SK-N-SH (cell line): ENCODE results near the gene GIT2. TPM values are rescaled to one million over a fixed set of nuclear protein-coding genes. Genes with fewer than 3 reads are reported as not detected.
"Not testable (repeated sequence)": the region's sequence is repeated elsewhere in the genome, so short reads cannot be mapped to it uniquely, and the experiment has no call there.

Experiments used
- CTCF ChIA-PET: fragments of 300-600, 350-600 bp; formaldehyde crosslinking; extraction: SDS; loops from one replicate; lab custom pipeline; 2021; lab: Yijun Ruan, JAX
- POLR2A ChIA-PET: fragments of 350-600 bp; sonication (Branson Sonifier 250); formaldehyde crosslinking; extraction: SDS; loops from one replicate; lab custom pipeline; 2020; ENCODE audit warnings: antibody characterized with exemption, inconsistent platforms; lab: Yijun Ruan, JAX
- DNase-seq: peaks from one replicate; pipeline ENCODE4 v3.0.0; 2012
- H2AFZ ChIP-seq: fragments of 200-600 bp; sonication (generic); 2 replicates; pipeline ENCODE4 v1.8.1; 2016; ENCODE audit warnings: antibody characterized with exemption, mild to moderate bottlenecking, low read depth
- H3F3A ChIP-seq: fragments of 200-600 bp; sonication (generic); replicated peaks from 2 replicates; pipeline ENCODE3; 2016; ENCODE audit warnings: antibody characterized with exemption, mild to moderate bottlenecking; ENCODE audit not compliant: insufficient read depth
- H3K27ac ChIP-seq, 2 experiments: fragments of 200-500 bp in 1 of 2; fragments of 200-600 bp in 1 of 2; sonication (Bioruptor generic) in 1 of 2; sonication (generic), shearing (Covaris generic) in 1 of 2; 2 replicates each; pipeline versions ENCODE4 v1.5.1 to v1.6.1; 2014 to 2016; ENCODE audit warnings: low read depth in 2 of 2, inconsistent platforms in 1 of 2, low read length in 1 of 2, mild to moderate bottlenecking in 1 of 2, mixed read lengths in 1 of 2
- H3K27me3 ChIP-seq: fragments of 200-600 bp; sonication (generic), shearing (Covaris generic); 2 replicates; pipeline ENCODE4 v1.6.1; 2016; ENCODE audit warnings: mixed run types; ENCODE audit not compliant: insufficient read depth
- H3K36me3 ChIP-seq, 2 experiments: fragments of 200-500 bp in 1 of 2; fragments of 200-600 bp in 1 of 2; sonication (Bioruptor generic) in 1 of 2; sonication (generic) in 1 of 2; replicated peaks in 1 of 2; 2 replicates each; pipeline versions ENCODE3 to v1.5.1; 2014 to 2016; ENCODE audit warnings: low read length in 1 of 2, mild to moderate bottlenecking in 1 of 2; ENCODE audit not compliant: insufficient read depth in 2 of 2, control insufficient read depth in 1 of 2
- H3K4me1 ChIP-seq, 2 experiments: fragments of 200-500 bp in 1 of 2; fragments of 200-600 bp in 1 of 2; sonication (Bioruptor generic) in 1 of 2; sonication (generic), shearing (Covaris generic) in 1 of 2; 2 replicates each; pipeline versions ENCODE4 v1.5.1 to v1.6.1; 2014 to 2016; ENCODE audit warnings: low read depth in 1 of 2, low read length in 1 of 2, mixed run types in 1 of 2; ENCODE audit not compliant: insufficient read depth in 2 of 2, control insufficient read depth in 1 of 2
- H3K4me2 ChIP-seq: fragments of 200-600 bp; sonication (generic), shearing (Covaris generic); 2 replicates; pipeline ENCODE4 v1.6.1; 2017; ENCODE audit warnings: mixed run types
- H3K4me3 ChIP-seq, 2 experiments: fragments of 200-500 bp in 1 of 2; fragments of 200-600 bp in 1 of 2; sonication (Bioruptor generic) in 1 of 2; sonication (generic), shearing (Covaris generic) in 1 of 2; 2 replicates each; pipeline versions ENCODE4 v1.5.1 to v1.8.1; 2014 to 2016; ENCODE audit warnings: low read depth in 2 of 2, inconsistent platforms in 1 of 2, low read length in 1 of 2, mild to moderate bottlenecking in 1 of 2, mixed read lengths in 1 of 2, moderate library complexity in 1 of 2
- H3K79me2 ChIP-seq: fragments of 200-600 bp; sonication (generic); 2 replicates; pipeline ENCODE4 v1.8.1; 2017; ENCODE audit warnings: mild to moderate bottlenecking; ENCODE audit not compliant: insufficient read depth
- H3K9ac ChIP-seq: fragments of 200-600 bp; sonication (generic); 2 replicates; pipeline ENCODE4 v1.6.1; 2017; ENCODE audit warnings: mixed run types
- H3K9me2 ChIP-seq: fragments of 200-600 bp; sonication (generic); 2 replicates; pipeline ENCODE4 v1.6.1; 2017; ENCODE audit warnings: mixed run types
- H3K9me3 ChIP-seq: fragments of 200-600 bp; sonication (generic); 2 replicates; pipeline ENCODE4 v1.6.1; 2017; ENCODE audit warnings: mixed run types, mild to moderate bottlenecking, moderate library complexity
- H4K20me1 ChIP-seq: fragments of 200-600 bp; sonication (generic); 2 replicates; pipeline ENCODE4 v1.6.1; 2017; ENCODE audit warnings: mild to moderate bottlenecking, mixed run types; ENCODE audit not compliant: insufficient read depth
- CTCF ChIP-seq: fragments of 200-600 bp; sonication (generic); IDR thresholded peaks from 2 replicates; pipeline ENCODE4 v1.6.1; 2017; ENCODE audit warnings: antibody characterized with exemption, mild to moderate bottlenecking, moderate library complexity
- EP300 ChIP-seq, 2 experiments: IDR thresholded peaks; 2 replicates each; pipeline versions ENCODE4 v1.4.0 to v1.6.1; 2012; ENCODE audit warnings: borderline replicate concordance in 1 of 2, low read depth in 1 of 2, low read length in 1 of 2
- FOXJ3 ChIP-seq: sonication (generic); formaldehyde crosslinking; IDR thresholded peaks from 2 replicates; pipeline ENCODE4 v1.5.1; 2020; ENCODE audit warnings: mild to moderate bottlenecking, missing genetic modification reagents
- FOXM1 ChIP-seq: IDR thresholded peaks from 2 replicates; pipeline ENCODE4 v1.4.0; 2012; ENCODE audit warnings: low read depth, mild to moderate bottlenecking
- GABPA ChIP-seq: IDR thresholded peaks from 2 replicates; pipeline ENCODE4 v1.4.0; 2012; ENCODE audit warnings: low read depth, mild to moderate bottlenecking
- GATA2 ChIP-seq: sonication (generic); formaldehyde crosslinking; IDR thresholded peaks from 2 replicates; pipeline ENCODE4 v1.5.0; 2020; ENCODE audit warnings: mild to moderate bottlenecking, missing genetic modification reagents
- IRF3 ChIP-seq: fragments of 150-350 bp; IDR thresholded peaks from 2 replicates; pipeline ENCODE4 v1.6.1; 2016; ENCODE audit warnings: mild to moderate bottlenecking, low read depth, low read length
- JUND ChIP-seq: IDR thresholded peaks from 2 replicates; pipeline ENCODE4 v1.4.0; 2012
- RFX5 ChIP-seq: IDR thresholded peaks from 2 replicates; pipeline ENCODE4 v1.6.1; 2012; ENCODE audit warnings: mild to moderate bottlenecking, improper control_type of control experiment, low read length
- SMC3 ChIP-seq: IDR thresholded peaks from 2 replicates; pipeline ENCODE4 v1.6.1; 2012; ENCODE audit warnings: low read depth, low read length, improper control_type of control experiment
- TCF12 ChIP-seq: IDR thresholded peaks from 2 replicates; pipeline ENCODE4 v1.4.0; 2012
- TEAD4 ChIP-seq: IDR thresholded peaks from 2 replicates; pipeline ENCODE4 v1.4.0; 2012; ENCODE audit warnings: mild to moderate bottlenecking, borderline replicate concordance; ENCODE audit not compliant: insufficient read depth
- WGBS: methylation state at CpG from one replicate; pipeline ENCODE4 v1.1.6; 2017; ENCODE audit warnings: low lambda C conversion rate; 5-methylcytosine and 5-hydroxymethylcytosine counted together
- polyA plus RNA-seq, 3 experiments: library from polyadenylated mRNA; depleted of rRNA; stranded (reverse); fragments of >200 nt; gene quantifications; 2 replicates each; pipeline ENCODE4 v1.2.3, GENCODE V29; 2012
- TF ChIP-seq, protein P1 (sequence below): IDR thresholded peaks from 2 replicates; pipeline ENCODE4 v1.4.0; 2012; ENCODE audit warnings: low read depth

The GIT2 gene
- polyA plus RNA-seq, 1 of the 3 experiments (the other 2 are of a cell fraction) = 21.2 TPM

DNA sequence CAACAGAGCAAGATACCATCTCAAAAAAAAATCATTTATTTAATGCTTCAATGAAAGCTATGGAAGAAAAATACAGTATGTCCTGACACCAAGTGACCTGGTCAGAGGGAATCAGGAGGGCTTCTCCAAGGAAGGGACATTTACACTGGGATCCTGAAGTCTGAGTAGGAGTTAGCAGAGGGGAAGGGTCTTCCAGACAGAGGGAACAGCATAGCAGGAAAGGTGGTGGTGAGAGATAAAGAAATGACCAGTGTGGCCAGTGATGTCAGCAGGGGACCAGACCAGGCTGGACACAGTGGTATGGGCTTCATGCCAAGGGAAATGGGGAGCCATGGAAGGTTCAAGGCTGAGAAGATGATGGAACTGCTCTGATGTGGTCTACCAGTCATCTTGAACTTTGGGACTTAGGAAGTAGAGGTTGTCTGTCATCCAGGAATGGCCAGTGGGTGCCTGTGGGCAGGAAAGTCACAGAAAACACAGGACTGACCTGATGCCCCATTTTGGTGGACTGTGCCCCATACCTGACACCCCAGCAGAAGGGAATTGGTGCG lies 103.9 kb downstream of the GIT2 start:
- no peaks in the 10 kb centered on the region for H4K20me1 ChIP-seq
- CTCF ChIA-PET = interaction anchor here (1.3 to 1.4 kb wide), 2 partner anchors 18 to 39 kb away, joined by 3 read pairs; no protein-coding TSS in a partner anchor
- H3K9ac ChIP-seq = no peak overlapping the region
- H3K9me2 ChIP-seq = no peaks in the 10 kb centered on the region
- no peaks in the 10 kb centered on the region for H3K79me2 ChIP-seq
- TF ChIP-seq, protein P1, sequence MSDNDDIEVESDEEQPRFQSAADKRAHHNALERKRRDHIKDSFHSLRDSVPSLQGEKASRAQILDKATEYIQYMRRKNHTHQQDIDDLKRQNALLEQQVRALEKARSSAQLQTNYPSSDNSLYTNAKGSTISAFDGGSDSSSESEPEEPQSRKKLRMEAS = no peak
- TF ChIP-seq TCF12 (no peak), EP300 (IDR thresholded peaks at IDR 0.05; ENCODE audit: borderline replicate concordance in 1 of 2, low read depth in 1 of 2, low read length in 1 of 2) (no peak), TEAD4 (no peak), FOXM1 (no peak), RFX5 (no peak), CTCF (no peak), IRF3 (no peak), SMC3 (no peak), GABPA (no peak), FOXJ3 (no peak), GATA2 (CRISPR knock-in tag) (no peak), JUND (no peak)
- no peaks in the 10 kb centered on the region for H3K27me3 ChIP-seq
- H3K4me3 ChIP-seq = no peak overlapping the region
- H3K36me3 ChIP-seq = no peaks in the 10 kb centered on the region
- DNase-seq = no peak
- no peak overlapping the region for H3K4me2 ChIP-seq
- peaks cover 12% of the 10 kb centered on the region for H3F3A ChIP-seq
- H3K9me3 ChIP-seq = no peaks in the 10 kb centered on the region
- POLR2A ChIA-PET = no interaction called here
- H3K4me1 ChIP-seq = peaks cover 0 to 10% of the 10 kb centered on the region in 2 experiments; a peak in 2 of 4 replicates
- no peak overlapping the region for H2AFZ ChIP-seq
- 88% methylated on average over 1 of the region's 1 CpG for WGBS
- H3K27ac ChIP-seq = no peak overlapping the region

DNA sequence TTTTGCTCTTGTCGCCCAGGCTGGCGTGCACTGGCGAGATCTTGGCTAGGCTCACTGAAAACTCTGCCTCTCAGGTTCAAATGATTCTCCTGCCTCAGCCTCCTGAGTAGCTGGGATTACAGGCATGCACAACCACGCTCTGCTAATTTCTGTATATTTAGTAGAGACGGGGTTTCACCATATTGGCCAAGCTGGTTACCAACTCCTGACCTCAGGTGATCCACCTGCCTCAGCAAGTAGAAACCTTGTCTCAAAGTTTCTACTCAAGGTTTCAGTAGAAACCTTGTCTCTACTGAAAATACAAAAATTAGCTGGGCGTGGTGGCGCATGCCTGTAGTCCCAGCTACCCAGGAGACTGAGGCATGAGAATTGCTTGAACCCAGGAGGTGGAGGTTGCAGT lies 104.4 kb downstream of the GIT2 start:
- H3K4me2 ChIP-seq, H3K36me3 ChIP-seq, DNase-seq, H3K27ac ChIP-seq, H3K9me2 ChIP-seq, H4K20me1 ChIP-seq, H2AFZ ChIP-seq, H3K9ac ChIP-seq, H3K9me3 ChIP-seq, H3K79me2 ChIP-seq, POLR2A ChIA-PET, H3K4me3 ChIP-seq, H3K27me3 ChIP-seq: not testable (repeated sequence)
- peaks cover 0 to 10% of the 10 kb centered on the region in 2 experiments; a peak in 2 of 4 replicates for H3K4me1 ChIP-seq
- H3F3A ChIP-seq = peaks cover 12% of the 10 kb centered on the region
- CTCF ChIA-PET = interaction anchor here (1.3 to 1.4 kb wide), 2 partner anchors 19 to 38 kb away, joined by 3 read pairs; no protein-coding TSS in a partner anchor
- WGBS = 82% methylated on average over 7 of the region's 7 CpGs
